Measurements from ENCODE around the gene WASL. TPM values are rescaled to one million over a fixed set of nuclear protein-coding genes. Genes with fewer than 3 reads are reported as not detected.

The WASL gene
- total and polyA plus RNA-seq, 2 of the 13 experiments (the other 11 are each of a cell fraction or from before 2014, with no cell fraction given): 7.9 to 12.8 TPM

GRCh38 chr7:123738356-123738755 lies 10.4 kb downstream of the WASL start (continued):
- TF ChIP-seq ZBTB8A (CRISPR knock-in tag; IDR thresholded peaks at IDR 0.05; ENCODE audit: borderline replicate concordance, low read depth) (no peak), ZNF792 (CRISPR knock-in tag; IDR thresholded peaks at IDR 0.05) (no peak), ZNF143 (CRISPR knock-in tag; IDR thresholded peaks at IDR 0.05) (no peak), HOMEZ (CRISPR knock-in tag; IDR thresholded peaks at IDR 0.05; ENCODE audit: low read depth) (peak; percentile 97), ZNF530 (CRISPR knock-in tag; IDR thresholded peaks at IDR 0.05; ENCODE audit: low read depth) (no peak), SP140L (CRISPR knock-in tag; IDR thresholded peaks at IDR 0.05; ENCODE audit: borderline replicate concordance) (no peak), ZFP37 (CRISPR knock-in tag; IDR thresholded peaks at IDR 0.05; ENCODE audit: borderline replicate concordance) (no peak), KAT8 (CRISPR knock-in tag; IDR thresholded peaks at IDR 0.05) (peak; percentile 61; the same call in 1 of the 2 replicates), LCORL (IDR thresholded peaks at IDR 0.05) (no peak), LCORL (CRISPR knock-in tag; IDR thresholded peaks at IDR 0.05) (no peak), TCF7 (IDR thresholded peaks at IDR 0.05; ENCODE audit: low read depth) (peak; percentile 44; the same call in 1 of the 2 replicates), ZNF260 (CRISPR knock-in tag; IDR thresholded peaks at IDR 0.05; ENCODE audit: borderline replicate concordance, low read depth) (no peak), AKAP8 (CRISPR knock-in tag; IDR thresholded peaks at IDR 0.05) (no peak), KAT2B (IDR thresholded peaks at IDR 0.05; ENCODE audit: borderline replicate concordance, low read depth, low read length) (no peak), ZNF44 (CRISPR knock-in tag; IDR thresholded peaks at IDR 0.05) (no peak), NFKB2 (CRISPR knock-in tag; IDR thresholded peaks at IDR 0.05; ENCODE audit: borderline replicate concordance) (no peak), ZNF546 (CRISPR knock-in tag; conservative IDR thresholded peaks at IDR 0.05) (no peak), ARID2 (CRISPR knock-in tag; IDR thresholded peaks at IDR 0.05; ENCODE audit: borderline replicate concordance) (no peak), MIER2 (CRISPR knock-in tag; IDR thresholded peaks at IDR 0.05) (no peak), GMEB1 (CRISPR knock-in tag; IDR thresholded peaks at IDR 0.05; ENCODE audit: borderline replicate concordance) (no peak), ZNF768 (CRISPR knock-in tag; IDR thresholded peaks at IDR 0.05) (no peak), ZNF335 (CRISPR knock-in tag; IDR thresholded peaks at IDR 0.05) (no peak), E2F5 (CRISPR knock-in tag; conservative IDR thresholded peaks at IDR 0.05) (no peak), SRSF9 (IDR thresholded peaks at IDR 0.05; ENCODE audit: borderline replicate concordance, insufficient read depth, low read depth, low read length, poor library complexity, severe bottlenecking) (no peak), KDM6A (CRISPR knock-in tag; IDR thresholded peaks at IDR 0.05; ENCODE audit: low read depth) (peak; percentile 64), DMAP1 (CRISPR knock-in tag; IDR thresholded peaks at IDR 0.05) (no peak)
- TF ChIP-seq, protein P1, sequence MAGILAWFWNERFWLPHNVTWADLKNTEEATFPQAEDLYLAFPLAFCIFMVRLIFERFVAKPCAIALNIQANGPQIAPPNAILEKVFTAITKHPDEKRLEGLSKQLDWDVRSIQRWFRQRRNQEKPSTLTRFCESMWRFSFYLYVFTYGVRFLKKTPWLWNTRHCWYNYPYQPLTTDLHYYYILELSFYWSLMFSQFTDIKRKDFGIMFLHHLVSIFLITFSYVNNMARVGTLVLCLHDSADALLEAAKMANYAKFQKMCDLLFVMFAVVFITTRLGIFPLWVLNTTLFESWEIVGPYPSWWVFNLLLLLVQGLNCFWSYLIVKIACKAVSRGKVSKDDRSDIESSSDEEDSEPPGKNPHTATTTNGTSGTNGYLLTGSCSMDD (CRISPR knock-in tag; IDR thresholded peaks at IDR 0.05): no peak
- TF ChIP-seq, protein P2, sequence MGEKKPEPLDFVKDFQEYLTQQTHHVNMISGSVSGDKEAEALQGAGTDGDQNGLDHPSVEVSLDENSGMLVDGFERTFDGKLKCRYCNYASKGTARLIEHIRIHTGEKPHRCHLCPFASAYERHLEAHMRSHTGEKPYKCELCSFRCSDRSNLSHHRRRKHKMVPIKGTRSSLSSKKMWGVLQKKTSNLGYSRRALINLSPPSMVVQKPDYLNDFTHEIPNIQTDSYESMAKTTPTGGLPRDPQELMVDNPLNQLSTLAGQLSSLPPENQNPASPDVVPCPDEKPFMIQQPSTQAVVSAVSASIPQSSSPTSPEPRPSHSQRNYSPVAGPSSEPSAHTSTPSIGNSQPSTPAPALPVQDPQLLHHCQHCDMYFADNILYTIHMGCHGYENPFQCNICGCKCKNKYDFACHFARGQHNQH (CRISPR knock-in tag; IDR thresholded peaks at IDR 0.05): peak; percentile 75; the same call in 1 of the 2 replicates
